Omental fat pad (tissue), 4 donors: Measurements from ENCODE around the gene LRRC26. TPM values are rescaled to one million over a fixed set of nuclear protein-coding genes. Genes with fewer than 3 reads are reported as not detected.

ENCODE experiments used
- ATAC-seq: fragments of 150-250 bp; one replicate; pipeline ENCODE4 v1.9.1; 2016; ENCODE audit warnings: mild to moderate bottlenecking, moderate library complexity; ENCODE audit not compliant: low FRiP score
- DNase-seq: peaks from one replicate; pipeline ENCODE4 v3.0.0-alpha.2; 2019; ENCODE audit warnings: low spot score
- CTCF ChIP-seq, 3 donors: fragments of 450-650 bp; IDR thresholded peaks; one replicate each; pipeline ENCODE4 v1.5.1; 2016 to 2017; ENCODE audit warnings: antibody characterized with exemption in 3 of 3, mild to moderate bottlenecking in 3 of 3, moderate library complexity in 2 of 3
- total RNA-seq, 4 donors: library from RNA; depleted of rRNA; stranded (reverse); fragments of >200 nt; gene quantifications; one replicate each; pipeline ENCODE4 v1.1.0, GENCODE V29; 2016

The LRRC26 gene
- total RNA-seq, 4 donors from 2014 or later: not detected

- no peak for ATAC-seq
- TF ChIP-seq CTCF (IDR thresholded peaks at IDR 0.05): no peak
- no peak for DNase-seq
Measured at GRCh38 chr9:137134191-137134590, 35.7 kb downstream of the LRRC26 start.

- ATAC-seq: no peak
- no peak for TF ChIP-seq CTCF (IDR thresholded peaks at IDR 0.05)
Measured at GRCh38 chr9:137130176-137130755, 39.6 kb downstream of the LRRC26 start.

GRCh38 chr9:137129456-137130175 is 40.2 kb downstream of the LRRC26 start:
- DNase-seq (peak; percentile 40), ATAC-seq (peak; percentile 98)
- no peak for TF ChIP-seq CTCF (IDR thresholded peaks at IDR 0.05)

More at GRCh38 chr9:137130176-137130755, 39.6 kb downstream of the LRRC26 start:
- DNase-seq: no peak

GRCh38 chr9:137128862-137129455 is 40.9 kb downstream of the LRRC26 start:
- TF ChIP-seq CTCF (IDR thresholded peaks at IDR 0.05): no peak
- DNase-seq (no peak), ATAC-seq (peak; percentile 33)

- DNase-seq: no peak
- no peak for TF ChIP-seq CTCF (IDR thresholded peaks at IDR 0.05)
- ATAC-seq: no peak
Measured at GRCh38 chr9:137128158-137128861, 41.5 kb downstream of the LRRC26 start.

- no peak for DNase-seq
- no peak for ATAC-seq
- TF ChIP-seq CTCF (IDR thresholded peaks at IDR 0.05): no peak
Measured at GRCh38 chr9:137127301-137128157, 42.3 kb downstream of the LRRC26 start.
